Measurements from ENCODE around the gene PDE4D.

PDE4D gene

GRCh38 chr5:59893429-59894227 is at the start of gene PDE4D:
PDE4D (minus strand) TSS chr5:59893726.
- DNase-seq, result no peak

- DNase-seq, result no peak
Observed at GRCh38 chr5:59937633-59938032, 44.1 kb upstream of the PDE4D start.

- no peak for DNase-seq
Observed at GRCh38 chr5:59923465-59923864, 29.9 kb upstream of the PDE4D start.

- DNase-seq, result no peak
Observed at GRCh38 chr5:59922220-59922619, 28.7 kb upstream of the PDE4D start.

- no peak for DNase-seq
Observed at GRCh38 chr5:59921816-59922215, 28.3 kb upstream of the PDE4D start.

GRCh38 chr5:59919484-59919883 is 26.0 kb upstream of the PDE4D start:
- DNase-seq, result no peak

- no peak for DNase-seq
Observed at GRCh38 chr5:59917121-59917520, 23.6 kb upstream of the PDE4D start.

- DNase-seq, result no peak
Observed at GRCh38 chr5:59905188-59905587, 11.7 kb upstream of the PDE4D start.

- DNase-seq, result no peak
Observed at GRCh38 chr5:59897075-59897474, 3.5 kb upstream of the PDE4D start.

GRCh38 chr5:59891962-59892643 is 1.4 kb downstream of the PDE4D start:
- no peak for DNase-seq

- DNase-seq, result no peak
Observed at GRCh38 chr5:59887274-59887673, 6.3 kb downstream of the PDE4D start.

- no peak for DNase-seq
Observed at GRCh38 chr5:59874675-59875074, 18.9 kb downstream of the PDE4D start.

- DNase-seq, result no peak
Observed at GRCh38 chr5:59873113-59873512, 20.4 kb downstream of the PDE4D start.

GRCh38 chr5:59866661-59867060 is 26.9 kb downstream of the PDE4D start:
- no peak for DNase-seq

- DNase-seq, result no peak
Observed at GRCh38 chr5:59864718-59865117, 28.8 kb downstream of the PDE4D start.

- no peak for DNase-seq
Observed at GRCh38 chr5:59863777-59864176, 29.7 kb downstream of the PDE4D start.

- no peak for DNase-seq
Observed at GRCh38 chr5:59856358-59856757, 37.2 kb downstream of the PDE4D start.

- DNase-seq, result no peak
Observed at GRCh38 chr5:59850766-59851165, 42.8 kb downstream of the PDE4D start.

- no peak for DNase-seq
Observed at GRCh38 chr5:59847586-59847985, 45.9 kb downstream of the PDE4D start.

GRCh38 chr5:59845730-59846129 is 47.8 kb downstream of the PDE4D start:
- DNase-seq, result no peak

- DNase-seq, result no peak
Observed at GRCh38 chr5:59843511-59844213, 49.9 kb downstream of the PDE4D start.

GRCh38 chr5:59842999-59843398 is 50.5 kb downstream of the PDE4D start:
- DNase-seq, result no peak

GRCh38 chr5:59840200-59840601 is 53.3 kb downstream of the PDE4D start:
- no peak for DNase-seq

GRCh38 chr5:59838989-59839388 is 54.5 kb downstream of the PDE4D start:
- no peak for DNase-seq
